Osteoblast (primary cell): ENCODE data around the gene CLTCL1. TPM values are rescaled to one million over a fixed set of nuclear protein-coding genes. Genes with fewer than 3 reads are reported as not detected.
"Not testable (repeated sequence)": the region's sequence is repeated elsewhere in the genome, so short reads cannot be mapped to it uniquely, and the experiment has no call there.

Experiments
- DNase-seq: peaks from one replicate; pipeline ENCODE4 v3.0.0; 2011; ENCODE audit warnings: low spot score, mixed read lengths; ENCODE audit not compliant: insufficient read length; ENCODE audit errors: missing footprints
- H2AFZ ChIP-seq: 2 replicates; pipeline ENCODE4 v1.6.0; 2011; ENCODE audit warnings: mild to moderate bottlenecking, low read length
- H3K27ac ChIP-seq: 2 replicates; pipeline ENCODE4 v1.5.1; 2011; ENCODE audit warnings: mild to moderate bottlenecking, low read depth, low read length, moderate library complexity
- H3K27me3 ChIP-seq: 2 replicates; pipeline ENCODE4 v1.6.0; 2012; ENCODE audit warnings: mild to moderate bottlenecking, control low read depth, inconsistent platforms, low read length, moderate library complexity; ENCODE audit not compliant: insufficient read depth
- H3K36me3 ChIP-seq: 2 replicates; pipeline ENCODE4 v1.5.1; 2011; ENCODE audit warnings: mild to moderate bottlenecking, low read length, control low read depth, moderate library complexity; ENCODE audit not compliant: insufficient read depth
- H3K4me1 ChIP-seq: 2 replicates; pipeline ENCODE4 v1.5.1; 2011; ENCODE audit warnings: mild to moderate bottlenecking, low read length, control low read depth, moderate library complexity; ENCODE audit not compliant: insufficient read depth
- H3K4me2 ChIP-seq: 2 replicates; pipeline ENCODE4 v1.6.0; 2011; ENCODE audit warnings: mild to moderate bottlenecking, low read length; ENCODE audit not compliant: insufficient read depth
- H3K4me3 ChIP-seq: fragments of 200-600 bp; sonication (generic); 3 replicates; pipeline ENCODE4 v1.5.1; 2012; ENCODE audit warnings: mild to moderate bottlenecking, low read length, inconsistent platforms; ENCODE audit not compliant: insufficient read depth
- H3K79me2 ChIP-seq: 2 replicates; pipeline ENCODE4 v1.6.0; 2012; ENCODE audit warnings: mild to moderate bottlenecking, low read length, control low read depth, inconsistent platforms; ENCODE audit not compliant: insufficient read depth
- H3K9me3 ChIP-seq: 2 replicates; pipeline ENCODE4 v1.5.1; 2011; ENCODE audit warnings: low read depth, low read length, control low read depth
- H4K20me1 ChIP-seq: 2 replicates; pipeline ENCODE4 v1.6.0; 2012; ENCODE audit warnings: mild to moderate bottlenecking, low read length, control low read depth; ENCODE audit not compliant: insufficient read depth
- total RNA-seq: library from RNA; depleted of rRNA; stranded (reverse); fragments of >200 nt; gene quantifications from 2 replicates; pipeline ENCODE4 v1.2.3, GENCODE V29; 2012
- TF ChIP-seq, protein P1 (sequence below): IDR thresholded peaks from 2 replicates; pipeline ENCODE4 v1.5.1; 2011; ENCODE audit warnings: mild to moderate bottlenecking, low read depth, low read length, moderate library complexity; ENCODE audit errors: extremely low read depth

Gene CLTCL1
- total RNA-seq, 1 donor = 29.7 TPM

DNA sequence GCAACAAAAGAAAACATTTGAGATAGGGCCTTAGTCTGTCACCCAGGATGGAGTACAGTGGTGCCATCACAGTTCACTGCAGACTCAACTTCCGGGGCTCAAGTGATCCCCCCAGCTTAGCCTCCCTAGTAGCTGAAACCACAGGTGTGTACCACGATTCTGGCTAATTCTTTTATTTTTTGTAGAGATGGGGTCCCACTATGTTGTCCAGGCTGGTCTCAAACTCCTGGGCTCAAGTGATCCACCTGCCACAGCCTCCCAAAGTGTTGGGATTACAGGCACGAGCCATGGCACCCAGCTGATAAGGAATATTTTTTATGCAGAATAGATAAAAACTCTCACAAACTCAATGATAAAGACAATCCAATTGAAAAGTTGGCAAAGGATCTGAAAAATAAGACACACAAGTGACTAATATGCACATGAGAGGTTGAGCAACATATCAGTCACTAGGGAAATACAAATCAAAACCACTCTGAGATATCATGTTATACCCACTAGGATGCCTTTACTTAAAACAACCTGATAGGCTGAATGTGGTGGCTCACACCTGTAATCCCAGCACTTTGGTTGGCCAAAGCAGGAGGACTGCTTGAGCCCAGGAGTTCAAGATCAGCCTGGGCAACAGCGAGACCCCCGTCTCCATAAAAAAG is 33.9 kb upstream of the CLTCL1 start:
- Histone ChIP-seq H3K4me2 (no peak overlapping the region), H3K36me3 (peaks cover 19% of the 10 kb centered on the region), H2AFZ (no peak overlapping the region), H3K27ac (no peak overlapping the region), H3K4me1 (peaks cover 3% of the 10 kb centered on the region), H3K9me3 (no peaks in the 10 kb centered on the region), H3K79me2 (no peaks in the 10 kb centered on the region), H3K27me3 (no peaks in the 10 kb centered on the region), H4K20me1 (no peaks in the 10 kb centered on the region), H3K4me3 (no peak overlapping the region)
- DNase-seq = no peak
- TF ChIP-seq, protein P1, sequence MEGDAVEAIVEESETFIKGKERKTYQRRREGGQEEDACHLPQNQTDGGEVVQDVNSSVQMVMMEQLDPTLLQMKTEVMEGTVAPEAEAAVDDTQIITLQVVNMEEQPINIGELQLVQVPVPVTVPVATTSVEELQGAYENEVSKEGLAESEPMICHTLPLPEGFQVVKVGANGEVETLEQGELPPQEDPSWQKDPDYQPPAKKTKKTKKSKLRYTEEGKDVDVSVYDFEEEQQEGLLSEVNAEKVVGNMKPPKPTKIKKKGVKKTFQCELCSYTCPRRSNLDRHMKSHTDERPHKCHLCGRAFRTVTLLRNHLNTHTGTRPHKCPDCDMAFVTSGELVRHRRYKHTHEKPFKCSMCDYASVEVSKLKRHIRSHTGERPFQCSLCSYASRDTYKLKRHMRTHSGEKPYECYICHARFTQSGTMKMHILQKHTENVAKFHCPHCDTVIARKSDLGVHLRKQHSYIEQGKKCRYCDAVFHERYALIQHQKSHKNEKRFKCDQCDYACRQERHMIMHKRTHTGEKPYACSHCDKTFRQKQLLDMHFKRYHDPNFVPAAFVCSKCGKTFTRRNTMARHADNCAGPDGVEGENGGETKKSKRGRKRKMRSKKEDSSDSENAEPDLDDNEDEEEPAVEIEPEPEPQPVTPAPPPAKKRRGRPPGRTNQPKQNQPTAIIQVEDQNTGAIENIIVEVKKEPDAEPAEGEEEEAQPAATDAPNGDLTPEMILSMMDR = no peak

DNA sequence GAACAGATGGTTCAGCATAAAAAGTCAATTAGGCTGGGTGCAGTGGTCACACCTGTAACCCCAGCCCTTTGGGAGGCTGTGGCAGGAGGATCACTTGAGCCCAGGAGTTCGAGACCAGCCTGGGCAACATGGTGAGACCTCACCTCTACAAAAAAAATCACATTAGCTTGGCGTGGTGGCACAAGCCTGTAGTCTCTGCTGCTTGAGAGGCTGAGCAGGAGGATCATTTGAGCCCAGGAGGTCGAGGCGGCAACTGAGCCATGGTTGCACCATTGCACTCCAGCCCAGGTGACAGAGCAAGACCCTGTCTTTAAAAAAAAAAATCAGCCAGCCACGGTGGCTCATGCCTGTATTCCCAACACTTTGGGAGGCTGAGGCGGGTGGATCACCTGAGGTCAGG is 31.9 kb upstream of the CLTCL1 start:
- not testable (repeated sequence) for H4K20me1 ChIP-seq

DNA sequence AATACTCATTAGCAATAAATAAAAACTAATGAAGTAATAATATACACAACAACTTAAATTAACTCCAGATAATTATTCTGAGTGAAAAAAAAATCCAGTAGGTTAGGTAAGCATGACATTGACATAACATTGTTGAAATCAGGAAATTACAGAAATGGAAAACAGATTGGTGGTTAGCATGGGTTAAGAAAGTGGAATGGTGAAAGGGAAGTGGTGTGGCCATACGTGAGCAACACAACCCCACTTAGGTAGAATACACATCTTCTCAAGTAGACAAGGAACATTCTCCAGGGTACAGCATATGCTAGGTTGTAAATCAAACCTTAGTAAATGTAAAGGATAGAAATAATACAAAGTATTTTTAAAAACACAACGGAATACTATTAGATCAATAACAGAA is 30.2 kb upstream of the CLTCL1 start:
- H4K20me1 ChIP-seq = no peaks in the 10 kb centered on the region
- no peaks in the 10 kb centered on the region for H3K36me3 ChIP-seq
- no peak overlapping the region for H2AFZ ChIP-seq
- TF ChIP-seq, protein P1 = no peak
- no peak overlapping the region for H3K4me2 ChIP-seq
- H3K79me2 ChIP-seq = no peaks in the 10 kb centered on the region
- peaks cover 3% of the 10 kb centered on the region for H3K4me1 ChIP-seq
- H3K9me3 ChIP-seq = no peaks in the 10 kb centered on the region
- no peaks in the 10 kb centered on the region for H3K27me3 ChIP-seq
- H3K27ac ChIP-seq = no peak overlapping the region
- H3K4me3 ChIP-seq = no peak overlapping the region
- no peak for DNase-seq

More for the DNA sequence above, 31.9 kb upstream of the CLTCL1 start:
- not testable (repeated sequence) for H3K4me3 ChIP-seq, DNase-seq, H3K36me3 ChIP-seq, H3K9me3 ChIP-seq, H3K79me2 ChIP-seq, H3K27ac ChIP-seq, H3K4me2 ChIP-seq, H2AFZ ChIP-seq, H3K27me3 ChIP-seq, H3K4me1 ChIP-seq

DNA sequence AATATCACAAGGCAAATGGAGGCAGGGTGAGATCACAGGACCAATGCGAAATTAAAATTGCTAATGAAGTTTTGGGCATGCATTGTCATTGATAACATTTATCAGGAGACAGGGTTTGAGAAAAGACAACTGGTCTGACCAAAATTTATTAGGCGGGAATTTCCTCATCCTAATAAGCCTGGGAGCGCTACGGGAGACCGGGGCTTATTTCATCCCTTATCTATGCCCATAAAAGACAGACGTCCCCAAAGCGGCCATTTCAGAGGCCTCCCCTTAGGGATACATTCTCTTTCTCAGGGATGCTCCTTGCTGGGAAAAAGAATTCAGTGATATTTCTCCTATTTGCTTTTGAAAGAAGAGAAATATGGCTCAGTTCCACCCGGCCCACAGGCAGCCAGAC is 28.6 kb upstream of the CLTCL1 start:
- not testable (repeated sequence) for H3K4me1 ChIP-seq, H3K79me2 ChIP-seq, H3K9me3 ChIP-seq, H3K36me3 ChIP-seq, H4K20me1 ChIP-seq, H3K27ac ChIP-seq, H3K4me3 ChIP-seq, H3K27me3 ChIP-seq, DNase-seq, H3K4me2 ChIP-seq, H2AFZ ChIP-seq

DNA sequence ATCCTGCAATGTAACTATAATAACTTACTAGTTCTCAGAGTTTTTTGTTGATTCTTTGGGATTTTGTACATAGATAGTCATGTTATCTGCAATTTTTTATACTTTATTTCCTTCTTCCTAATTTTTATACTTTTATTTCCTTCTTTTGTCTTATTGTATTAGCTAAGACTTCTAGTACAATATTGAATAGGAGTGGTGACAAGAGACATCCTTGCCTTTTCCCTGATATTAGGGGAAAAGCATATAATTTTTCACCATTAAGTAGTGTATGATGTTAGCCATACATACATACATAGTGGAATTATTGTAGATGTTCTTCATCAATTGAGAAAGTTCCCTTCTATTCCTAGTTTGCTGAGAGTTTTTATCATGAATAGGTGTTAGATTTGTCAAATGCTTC is 27.8 kb upstream of the CLTCL1 start:
- Histone ChIP-seq H3K4me3 (no peak overlapping the region), H3K9me3 (no peaks in the 10 kb centered on the region), H3K27ac (no peak overlapping the region), H4K20me1 (no peaks in the 10 kb centered on the region), H3K36me3 (no peaks in the 10 kb centered on the region), H3K79me2 (no peaks in the 10 kb centered on the region), H3K27me3 (no peaks in the 10 kb centered on the region), H3K4me1 (no peaks in the 10 kb centered on the region), H3K4me2 (no peak overlapping the region), H2AFZ (no peak overlapping the region)
- TF ChIP-seq, protein P1 = no peak
- DNase-seq = no peak
